ENCODE results near the gene CFDP1. TPM values are rescaled to one million over a fixed set of nuclear protein-coding genes. Genes with fewer than 3 reads are reported as not detected.
A peak's percentile ranks its signal among the peaks of the same experiment; 100 is the strongest.

Gene CFDP1
- total RNA-seq, 2 experiments from 2014 or later = 37.6 to 41.3 TPM

DNA sequence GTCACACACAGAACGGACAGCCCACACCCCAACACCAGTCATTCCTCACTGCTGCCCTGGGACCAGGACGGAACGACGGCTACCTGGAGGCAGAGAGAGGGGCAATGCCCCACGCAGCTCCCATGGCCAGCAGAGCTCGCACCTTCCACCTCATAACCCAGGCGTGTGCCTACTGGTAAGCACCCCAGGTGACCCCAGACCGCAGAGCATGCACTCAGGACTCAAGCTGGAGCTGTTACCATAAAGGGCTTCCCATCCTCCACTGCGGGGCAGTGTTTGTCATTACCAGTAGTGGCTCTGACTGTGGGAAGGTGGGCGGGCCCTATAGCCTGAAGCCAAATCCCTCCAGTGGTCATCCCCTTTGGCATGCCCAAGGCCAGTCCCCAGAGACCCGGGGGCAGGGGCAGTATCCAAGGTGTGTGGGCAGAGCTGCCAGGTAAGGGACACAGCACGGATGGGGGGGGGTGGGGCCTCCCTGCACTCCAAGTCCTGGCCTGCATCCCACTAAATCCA, 177.2 kb downstream of the CFDP1 start:
- Mint-ChIP-seq H3K4me3 (no peak overlapping the region), H3K9me3 (no peaks in the 10 kb centered on the region), H3K27me3 (peaks cover 29% of the 10 kb centered on the region), H3K36me3 (no peaks in the 10 kb centered on the region), H3K27ac (no peak overlapping the region), H3K4me1 (ENCODE audit: low read depth) (no peaks in the 10 kb centered on the region)
- POLR2A ChIA-PET = no interaction called here
- peak; percentile 8 for DNase-seq
- CTCF ChIA-PET = interaction anchor here (1.3 kb wide), 1 partner anchor 129 kb away, joined by 3 read pairs; no protein-coding TSS in a partner anchor
- intact Hi-C loops (cut with micrococcal nuclease) = no loop called here

DNA sequence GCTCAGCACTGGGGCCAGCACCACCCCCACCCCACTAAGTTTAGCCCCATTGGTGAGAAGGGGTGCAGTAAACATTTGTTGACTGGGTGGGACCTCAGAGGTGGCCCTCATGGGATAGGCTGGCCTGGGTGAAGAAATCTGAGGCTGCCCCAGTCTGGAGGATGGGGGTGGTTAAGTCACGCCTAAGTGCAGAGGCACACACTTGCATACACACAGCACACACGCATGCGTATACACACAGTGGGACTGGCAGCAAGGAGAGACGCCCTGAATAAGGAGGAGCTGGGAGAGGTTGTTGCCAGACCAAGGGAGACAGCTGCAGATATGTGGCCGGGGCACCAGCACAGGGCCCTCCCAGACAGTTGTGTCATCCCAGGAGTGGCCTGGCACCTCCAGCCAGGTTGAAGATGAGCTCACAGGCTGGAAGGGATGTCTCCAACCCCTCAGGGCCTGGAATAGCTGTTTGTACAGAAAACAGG, 178.9 kb downstream of the CFDP1 start:
- ChIA-PET POLR2A (no interaction called here), CTCF (interaction anchor here (0.6 kb wide), 1 partner anchor 21 kb away, joined by 3 read pairs; no protein-coding TSS in a partner anchor)
- H3K9me3 Mint-ChIP-seq = no peaks in the 10 kb centered on the region
- intact Hi-C loops (cut with micrococcal nuclease) = no loop called here
- no peaks in the 10 kb centered on the region for H3K36me3 Mint-ChIP-seq
- peaks cover 2% of the 10 kb centered on the region for H3K4me1 Mint-ChIP-seq (ENCODE audit: low read depth)
- H3K4me3 Mint-ChIP-seq = no peak overlapping the region
- peak; percentile 7 for DNase-seq
- peaks cover 37% of the 10 kb centered on the region for H3K27me3 Mint-ChIP-seq
- no peak overlapping the region for H3K27ac Mint-ChIP-seq

DNA sequence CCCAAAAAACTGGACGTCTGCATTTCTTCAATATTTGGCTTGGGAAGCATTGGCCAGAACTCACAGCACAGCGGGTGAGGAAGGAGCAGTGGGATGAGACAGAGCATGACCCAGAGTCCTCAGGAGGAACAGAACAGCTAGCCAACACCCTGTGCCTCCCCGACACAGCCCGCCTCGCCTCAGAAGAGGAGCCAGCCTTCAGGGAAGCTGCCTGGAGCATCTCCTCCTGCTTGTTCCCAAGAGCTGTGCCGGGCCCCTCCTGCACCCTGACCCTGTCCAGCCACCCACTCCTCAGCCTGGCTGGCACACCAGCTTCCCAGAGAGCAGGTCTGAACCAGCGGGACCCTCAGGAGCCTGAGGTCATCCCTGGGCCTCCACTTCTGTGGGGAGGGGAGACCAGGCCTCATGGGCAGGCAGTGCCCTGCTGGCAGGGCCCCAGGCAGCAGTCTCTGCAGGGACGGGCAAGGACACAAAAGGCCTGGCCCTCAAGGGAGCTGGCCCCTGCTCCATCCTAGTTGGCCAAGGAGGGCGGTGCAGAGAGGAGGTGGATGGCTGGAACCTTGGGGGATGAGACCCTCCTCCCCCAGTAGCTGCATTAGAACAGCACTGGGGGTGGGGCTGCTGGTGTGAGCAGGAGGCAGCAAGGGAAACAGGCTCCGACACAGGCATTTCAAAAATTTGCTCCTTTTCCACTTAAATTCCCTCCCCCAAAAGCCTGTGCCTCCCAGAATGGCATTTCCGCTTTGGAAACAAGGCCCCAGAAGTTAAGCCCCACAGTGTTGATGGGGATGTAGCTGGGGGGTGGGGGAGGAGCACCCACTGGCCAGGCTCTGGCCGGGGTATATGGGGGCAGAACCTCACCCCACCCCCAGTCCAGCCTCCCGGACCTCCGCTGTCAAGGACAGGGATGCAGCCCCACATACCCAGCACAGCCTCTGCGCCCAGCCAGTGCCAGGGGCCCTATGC, 180.1 kb downstream of the CFDP1 start:
- no peak overlapping the region for H3K4me3 Mint-ChIP-seq
- POLR2A ChIA-PET = no interaction called here
- H3K27me3 Mint-ChIP-seq = peaks cover 36% of the 10 kb centered on the region
- no peak for DNase-seq
- H3K36me3 Mint-ChIP-seq = no peaks in the 10 kb centered on the region
- no peaks in the 10 kb centered on the region for H3K9me3 Mint-ChIP-seq
- intact Hi-C loops (cut with micrococcal nuclease) = no loop called here
- CTCF ChIA-PET = interaction anchor here (1.4 kb wide), 1 partner anchor 19 kb away, joined by 5 read pairs; no protein-coding TSS in a partner anchor
- H3K4me1 Mint-ChIP-seq (ENCODE audit: low read depth) = peaks cover 2% of the 10 kb centered on the region
- H3K27ac Mint-ChIP-seq = no peak overlapping the region

DNA sequence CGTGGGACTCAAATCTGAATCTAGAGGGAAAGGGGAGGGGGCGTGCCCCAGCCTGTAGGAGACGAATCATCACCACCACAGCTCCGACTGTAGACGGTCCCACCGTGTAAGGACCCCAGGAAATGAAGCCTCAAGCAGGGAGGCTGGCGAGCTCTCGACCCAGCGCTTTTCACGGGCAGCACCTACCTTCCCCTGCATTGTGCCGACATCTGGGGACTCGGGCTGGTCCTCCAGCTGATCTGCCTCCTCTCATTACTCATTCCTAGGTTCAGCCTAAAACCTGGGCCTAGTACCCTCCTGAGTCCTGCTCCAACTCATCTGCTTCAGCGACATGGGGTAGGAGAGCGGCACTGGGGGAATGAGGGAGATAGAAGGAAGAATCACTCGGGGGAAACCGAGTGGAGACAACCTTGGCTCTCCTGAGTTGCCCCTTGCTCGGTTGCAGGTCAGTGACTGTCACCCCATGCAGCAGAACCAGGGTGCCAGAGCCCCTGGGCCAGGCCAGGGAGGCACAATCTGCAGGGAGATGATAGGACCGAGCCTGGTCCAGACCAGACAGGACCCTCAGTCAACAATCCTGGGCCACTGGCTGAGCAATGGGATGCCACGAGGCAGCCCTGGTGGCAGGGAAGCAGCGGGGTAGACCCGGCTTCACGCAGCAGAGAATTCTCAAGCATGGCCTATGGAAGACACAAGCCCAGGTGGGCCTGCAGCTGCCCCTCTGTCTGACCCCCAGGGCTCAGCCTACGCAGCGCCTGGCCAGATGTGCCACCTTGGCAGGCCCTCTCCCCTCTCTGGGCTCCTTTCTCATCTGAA, 181.0 kb downstream of the CFDP1 start:
- Mint-ChIP-seq H3K4me3 (peak overlapping the region; percentile 43), H3K27me3 (peaks cover 36% of the 10 kb centered on the region), H3K27ac (no peak overlapping the region), H3K4me1 (ENCODE audit: low read depth) (peaks cover 2% of the 10 kb centered on the region), H3K9me3 (no peaks in the 10 kb centered on the region), H3K36me3 (no peaks in the 10 kb centered on the region)
- intact Hi-C loops (cut with micrococcal nuclease) = no loop called here
- ChIA-PET CTCF (interaction anchor here (1.4 kb wide), 1 partner anchor 18 kb away, joined by 5 read pairs; no protein-coding TSS in a partner anchor), POLR2A (no interaction called here)
- DNase-seq = no peak

DNA sequence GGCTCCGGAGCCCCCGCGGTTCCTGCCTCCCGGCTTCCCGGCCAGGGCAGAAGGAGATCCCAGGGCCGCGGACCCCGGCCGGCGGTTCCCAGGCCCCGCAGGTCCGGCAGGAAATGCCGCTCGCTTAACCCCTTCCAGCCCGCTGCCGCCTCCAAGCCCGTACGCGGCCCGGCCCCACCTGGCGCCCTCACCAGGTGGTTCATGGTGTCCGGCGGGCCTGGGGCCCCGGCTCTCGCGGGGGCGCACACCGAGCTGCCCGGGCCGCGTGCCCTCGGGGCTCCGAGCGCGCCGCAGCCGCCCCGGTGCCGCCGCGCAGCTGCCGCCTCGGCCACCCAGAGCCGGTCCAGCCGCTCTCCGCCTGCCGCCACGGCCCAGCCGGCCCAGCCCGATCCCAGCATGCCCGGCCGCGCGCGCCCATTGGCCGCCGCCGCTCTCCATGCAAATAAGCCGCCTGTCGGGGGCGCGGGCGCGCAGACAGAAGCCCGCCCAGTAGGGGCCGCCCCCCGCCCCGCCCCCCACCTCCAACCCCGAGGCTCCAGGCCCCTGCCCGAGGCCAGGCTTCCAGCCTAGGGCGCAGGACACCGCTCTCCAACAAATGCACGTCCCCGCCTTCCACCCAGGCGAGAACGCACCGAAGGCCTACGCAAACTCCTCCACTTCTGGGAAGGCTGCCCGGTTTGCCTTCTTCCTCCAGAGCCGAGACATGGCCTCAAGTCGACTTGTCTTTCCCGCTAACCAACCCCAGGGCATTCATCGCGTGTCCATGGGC, 181.8 kb downstream of the CFDP1 start, which contains the start of gene BCAR1:
BCAR1 (minus strand) TSS at position 345 of the 769 bp plus-strand sequence; CDS start at position 203, 142 bp downstream.
- Mint-ChIP-seq H3K27ac (no peak within 1 kb of the TSS), H3K4me3 (peak within 1 kb of the TSS; percentile 43), H3K27me3 (peaks cover 36% of the 10 kb centered on the region), H3K4me1 (ENCODE audit: low read depth) (peaks cover 2% of the 10 kb centered on the region), H3K9me3 (no peaks in the 10 kb centered on the region), H3K36me3 (no peaks in the 10 kb centered on the region)
- intact Hi-C loops (cut with micrococcal nuclease) = no loop called here
- ChIA-PET POLR2A (no interaction called here), CTCF (interaction anchor here (1.2 to 1.4 kb wide), 3 partner anchors 17 to 134 kb away, joined by 3 to 5 read pairs (median 4); no protein-coding TSS in a partner anchor)
- DNase-seq = peak; percentile 25

DNA sequence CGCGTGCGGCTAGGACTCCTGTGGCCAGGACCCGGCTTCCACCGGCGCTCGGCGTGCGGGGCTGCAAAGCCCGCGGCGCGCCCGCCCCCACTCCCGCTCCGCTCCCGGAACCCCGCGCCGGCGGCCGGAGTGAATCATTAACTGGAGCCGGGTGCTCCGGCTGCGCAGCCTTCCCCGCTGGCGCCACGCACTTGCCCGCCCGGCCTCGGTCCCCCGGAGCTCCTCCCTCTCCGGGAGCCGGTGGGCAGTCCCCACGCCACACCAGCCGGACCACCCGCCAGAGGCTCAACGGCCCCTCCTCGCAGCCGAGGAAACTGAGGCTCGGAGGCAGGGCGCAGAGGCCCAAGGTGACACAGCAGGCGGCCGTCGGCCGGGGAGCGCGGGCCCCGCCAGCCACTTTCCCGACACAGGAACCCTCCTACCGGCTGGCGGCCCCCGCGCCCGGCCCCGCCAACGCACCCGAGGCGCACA, 182.5 kb downstream of the CFDP1 start:
- ChIA-PET POLR2A (no interaction called here), CTCF (interaction anchor here (1.1 to 1.3 kb wide), 3 partner anchors 17 to 135 kb away, joined by 3 to 5 read pairs (median 4); no protein-coding TSS in a partner anchor)
- DNase-seq = no peak
- intact Hi-C loops (cut with micrococcal nuclease) = no loop called here
- H3K36me3 Mint-ChIP-seq = no peaks in the 10 kb centered on the region
- H3K4me1 Mint-ChIP-seq (ENCODE audit: low read depth) = peaks cover 2% of the 10 kb centered on the region
- no peak overlapping the region for H3K27ac Mint-ChIP-seq
- no peaks in the 10 kb centered on the region for H3K9me3 Mint-ChIP-seq
- peaks cover 36% of the 10 kb centered on the region for H3K27me3 Mint-ChIP-seq
- H3K4me3 Mint-ChIP-seq = no peak overlapping the region

DNA sequence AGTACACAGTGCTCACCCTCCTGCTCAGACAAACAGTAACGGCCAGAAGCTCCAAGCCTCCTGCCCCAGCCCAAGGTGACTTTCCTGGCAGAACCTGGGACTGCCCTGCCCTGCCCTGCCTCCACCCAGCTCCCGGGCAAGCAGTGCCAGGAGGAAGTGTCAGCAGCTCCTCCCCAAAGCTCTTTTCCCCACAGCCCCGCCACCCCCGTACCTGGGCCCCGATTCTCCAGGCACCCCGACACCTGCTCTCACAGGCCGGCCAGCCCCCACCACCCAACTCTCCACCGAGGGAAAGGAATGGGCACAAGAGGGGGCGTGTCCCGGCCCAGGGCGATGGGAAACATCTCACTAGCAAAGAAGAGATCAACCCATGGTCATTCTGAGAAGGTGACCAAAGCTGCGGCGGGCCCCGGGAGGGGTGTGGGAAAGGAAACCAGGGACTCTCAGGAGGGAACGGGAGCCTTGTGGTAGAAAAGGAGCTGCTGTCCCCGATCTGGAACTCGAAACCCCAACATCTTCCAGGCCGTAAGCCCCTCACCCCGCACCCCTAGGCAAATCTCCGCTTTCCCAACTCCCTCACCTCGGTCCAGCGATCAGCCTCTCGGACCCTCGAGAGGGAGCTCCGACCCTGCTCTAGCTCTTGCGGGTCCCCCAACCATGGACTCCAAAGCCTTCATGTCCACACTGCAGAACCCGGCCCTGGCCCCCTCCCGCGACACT, 183.1 kb downstream of the CFDP1 start:
- intact Hi-C loops (cut with micrococcal nuclease) = no loop called here
- Mint-ChIP-seq H3K4me3 (no peak overlapping the region), H3K27me3 (peaks cover 36% of the 10 kb centered on the region), H3K9me3 (no peaks in the 10 kb centered on the region), H3K4me1 (ENCODE audit: low read depth) (peaks cover 2% of the 10 kb centered on the region), H3K27ac (no peak overlapping the region), H3K36me3 (no peaks in the 10 kb centered on the region)
- POLR2A ChIA-PET = no interaction called here
- DNase-seq = no peak
- CTCF ChIA-PET = interaction anchor here (0.9 to 1.3 kb wide), 4 partner anchors 17 to 215 kb away, joined by 3 to 5 read pairs (median 4); partner anchors contain the start of gene TMEM170A

DNA sequence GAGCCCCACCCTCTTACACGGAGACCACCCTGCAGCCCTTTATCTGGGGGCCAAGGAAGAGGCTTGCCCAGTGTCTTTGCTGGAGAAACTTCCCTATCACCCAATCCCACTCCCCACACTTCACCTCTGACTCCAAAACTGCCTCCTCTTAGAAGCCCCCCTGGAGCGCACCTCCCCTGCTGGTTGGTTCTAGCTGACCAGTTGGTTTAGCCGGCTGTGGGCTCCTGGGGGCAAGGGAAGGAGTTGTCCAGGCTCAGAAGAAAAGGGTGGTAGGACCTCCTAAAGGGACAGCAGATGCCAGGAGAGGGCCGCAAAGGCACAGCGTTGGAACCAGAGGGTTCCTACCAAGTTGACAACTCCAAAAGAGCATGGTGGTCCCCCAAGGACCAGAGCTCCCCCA, 183.9 kb downstream of the CFDP1 start:
- H3K4me1 Mint-ChIP-seq (ENCODE audit: low read depth) = peaks cover 2% of the 10 kb centered on the region
- H3K27ac Mint-ChIP-seq = no peak overlapping the region
- H3K27me3 Mint-ChIP-seq = peaks cover 30% of the 10 kb centered on the region
- DNase-seq = no peak
- no peaks in the 10 kb centered on the region for H3K36me3 Mint-ChIP-seq
- CTCF ChIA-PET = interaction anchor here (0.9 kb wide), 1 partner anchor 215 kb away, joined by 3 read pairs; the partner anchor contains the start of gene TMEM170A
- H3K4me3 Mint-ChIP-seq = no peak overlapping the region
- H3K9me3 Mint-ChIP-seq = no peaks in the 10 kb centered on the region
- intact Hi-C loops (cut with micrococcal nuclease) = no loop called here
- POLR2A ChIA-PET = no interaction called here

DNA sequence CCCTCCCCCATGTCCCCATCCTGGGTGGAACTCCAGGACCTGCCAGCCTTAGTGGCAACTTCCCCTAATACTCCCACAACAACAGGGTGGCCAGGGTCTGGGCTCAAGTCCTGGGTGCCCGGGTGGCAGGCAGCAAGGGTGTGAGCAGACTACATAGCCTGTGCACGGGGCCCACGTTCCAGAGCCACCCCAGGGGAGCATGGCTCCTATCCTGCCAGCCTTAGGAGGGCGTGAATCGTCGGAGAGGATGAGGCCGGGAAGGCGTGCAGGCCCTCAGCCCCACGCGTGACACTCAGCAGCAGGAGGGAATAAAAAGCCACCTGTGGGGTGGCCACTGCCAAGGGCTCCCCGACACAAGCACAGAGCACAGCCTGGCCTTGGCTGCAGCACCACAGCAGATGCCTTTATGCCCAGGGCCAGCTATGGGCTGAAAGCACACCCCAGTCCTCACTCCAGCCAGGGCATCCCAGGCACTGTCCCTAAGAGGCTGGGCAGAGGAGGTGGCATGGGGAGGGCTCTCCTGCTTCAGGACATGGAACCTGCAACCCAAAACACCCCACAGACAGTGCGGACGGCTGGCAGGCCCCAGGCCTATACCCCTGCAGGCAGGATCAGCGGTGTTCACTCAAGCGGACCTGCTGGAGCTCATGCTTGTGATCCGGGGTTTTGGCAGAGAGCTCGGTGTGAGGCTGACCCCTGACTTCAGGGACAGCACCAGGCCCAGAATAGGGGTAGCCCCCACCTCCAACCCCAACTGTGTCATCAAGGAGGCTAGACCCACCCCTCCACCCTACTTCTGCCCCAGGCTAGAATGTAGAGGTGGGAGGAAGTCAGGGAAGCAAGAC, 184.5 kb downstream of the CFDP1 start:
- Mint-ChIP-seq H3K9me3 (no peaks in the 10 kb centered on the region), H3K4me1 (ENCODE audit: low read depth) (peaks cover 2% of the 10 kb centered on the region), H3K36me3 (no peaks in the 10 kb centered on the region), H3K27me3 (peaks cover 26% of the 10 kb centered on the region), H3K27ac (no peak overlapping the region), H3K4me3 (no peak overlapping the region)
- ChIA-PET POLR2A (no interaction called here), CTCF (interaction anchor here (3.4 kb wide), 1 partner anchor 15 kb away, joined by 14 read pairs; no protein-coding TSS in a partner anchor)
- intact Hi-C loops (cut with micrococcal nuclease) = no loop called here
- no peak for DNase-seq

DNA sequence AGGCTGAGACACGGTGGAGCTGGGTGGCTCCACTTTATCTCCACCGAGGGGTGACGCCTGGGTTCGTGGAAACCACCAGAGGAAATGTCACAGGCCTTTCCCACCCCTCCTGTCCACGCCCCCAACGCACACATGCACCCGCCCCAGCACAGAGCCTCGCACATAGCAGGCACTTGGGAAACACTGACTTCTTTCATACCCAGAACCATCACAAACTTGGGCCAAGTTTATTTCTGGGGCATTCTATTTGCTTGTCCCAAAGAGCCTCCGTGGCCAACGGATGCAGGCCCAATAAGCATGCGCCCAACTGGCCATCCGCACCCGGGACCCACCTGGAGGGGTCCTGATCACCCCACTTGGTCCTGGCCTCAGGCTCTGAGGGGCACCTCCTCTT, 185.2 kb downstream of the CFDP1 start:
- peaks cover 22% of the 10 kb centered on the region for H3K27me3 Mint-ChIP-seq
- POLR2A ChIA-PET = no interaction called here
- no peaks in the 10 kb centered on the region for H3K9me3 Mint-ChIP-seq
- no peaks in the 10 kb centered on the region for H3K36me3 Mint-ChIP-seq
- DNase-seq = no peak
- CTCF ChIA-PET = interaction anchor here (3.4 kb wide), 1 partner anchor 14 kb away, joined by 14 read pairs; no protein-coding TSS in a partner anchor
- no peak overlapping the region for H3K27ac Mint-ChIP-seq
- intact Hi-C loops (cut with micrococcal nuclease) = no loop called here
- H3K4me3 Mint-ChIP-seq = no peak overlapping the region
- H3K4me1 Mint-ChIP-seq (ENCODE audit: low read depth) = peaks cover 2% of the 10 kb centered on the region
